Keratinocyte (primary cell): ENCODE data around the gene MRPL27. TPM values are rescaled to one million over a fixed set of nuclear protein-coding genes. Genes with fewer than 3 reads are reported as not detected.

ENCODE experiments used
- DNase-seq: peaks from one replicate; pipeline ENCODE4 v3.0.0-alpha.2; 2011; ENCODE audit warnings: low read depth, missing footprints, low spot score
- FAIRE-seq: peaks from 2 replicates; lab custom pipeline; 2011; peaks lifted over from hg19 to GRCh38; lab: Jason Lieb, UNC
- H2AFZ ChIP-seq: 2 replicates; pipeline ENCODE4 v1.6.0; 2012; ENCODE audit warnings: low read length, control low read depth, inconsistent platforms; ENCODE audit not compliant: control insufficient read depth
- H3K27ac ChIP-seq: 2 replicates; pipeline ENCODE4 v1.5.1; 2011; ENCODE audit warnings: low read length; ENCODE audit not compliant: control insufficient read depth, insufficient read depth
- H3K27me3 ChIP-seq: 3 replicates; pipeline ENCODE4 v1.6.0; 2011; ENCODE audit warnings: low read length; ENCODE audit not compliant: control insufficient read depth, insufficient read depth; ENCODE audit errors: extremely low read depth
- H3K36me3 ChIP-seq, 2 experiments: 2 replicates in 1 of 2; 3 replicates in 1 of 2; pipeline ENCODE4 v1.5.1; 2011; ENCODE audit warnings: low read length in 2 of 2, mild to moderate bottlenecking in 1 of 2; ENCODE audit not compliant: control insufficient read depth in 2 of 2, insufficient read depth in 2 of 2; ENCODE audit errors: extremely low read depth in 1 of 2
- H3K4me1 ChIP-seq: 3 replicates; pipeline ENCODE4 v1.5.1; 2011; ENCODE audit warnings: low read length; ENCODE audit not compliant: control insufficient read depth, insufficient read depth; ENCODE audit errors: extremely low read depth
- H3K4me2 ChIP-seq: 3 replicates; pipeline ENCODE4 v1.6.0; 2011; ENCODE audit warnings: low read depth, low read length; ENCODE audit not compliant: control insufficient read depth, insufficient read depth; ENCODE audit errors: extremely low read depth
- H3K4me3 ChIP-seq, 3 experiments: fragments of 200-600 bp in 1 of 3; sonication (generic) in 1 of 3; 2 replicates in 2 of 3; 3 replicates in 1 of 3; pipeline ENCODE4 v1.5.1; 2011 to 2016; ENCODE audit warnings: low read length in 3 of 3, mild to moderate bottlenecking in 3 of 3, control low read depth in 2 of 3, inconsistent platforms in 1 of 3, low read depth in 1 of 3, mixed read lengths in 1 of 3, mixed run types in 1 of 3, moderate library complexity in 1 of 3; ENCODE audit not compliant: control insufficient read depth in 2 of 3, insufficient read depth in 2 of 3; ENCODE audit errors: extremely low read depth in 1 of 3
- H3K79me2 ChIP-seq: 2 replicates; pipeline ENCODE4 v1.6.0; 2012; ENCODE audit warnings: low read length; ENCODE audit not compliant: control insufficient read depth, insufficient read depth
- H3K9ac ChIP-seq: 3 replicates; pipeline ENCODE4 v1.6.0; 2011; ENCODE audit warnings: low read length; ENCODE audit not compliant: control insufficient read depth, insufficient read depth; ENCODE audit errors: extremely low read depth
- H3K9me1 ChIP-seq: 3 replicates; pipeline ENCODE4 v1.6.0; 2011; ENCODE audit warnings: low read length; ENCODE audit not compliant: control insufficient read depth, insufficient read depth; ENCODE audit errors: extremely low read depth
- H3K9me3 ChIP-seq: 2 replicates; pipeline ENCODE4 v1.5.1; 2012; ENCODE audit warnings: low read depth, low read length; ENCODE audit not compliant: control insufficient read depth
- H4K20me1 ChIP-seq: 3 replicates; pipeline ENCODE4 v1.6.0; 2011; ENCODE audit warnings: low read length; ENCODE audit not compliant: control insufficient read depth, insufficient read depth; ENCODE audit errors: extremely low read depth
- EZH2 ChIP-seq: IDR thresholded peaks from one replicate; pipeline ENCODE4 v1.6.1; 2012; ENCODE audit warnings: inconsistent platforms, mild to moderate bottlenecking, low read length, moderate library complexity
- dilution Hi-C: fragments of 300-500 bp; cut with MboI; formaldehyde crosslinking; loops from one replicate; pipeline ENCODE4 v1.7.0; 2020; ENCODE audit warnings: low sequenced_read_pairs; ENCODE audit not compliant: extremely low pct_ligation_motif_present
- polyA plus RNA-seq, 5 experiments: library from polyadenylated mRNA; depleted of rRNA in 3 of 5; stranded (reverse) in 3 of 5; stranded (forward) in 1 of 5; unstranded in 1 of 5; fragments of >200 nt; gene quantifications; 1 replicate in 1 of 5; 2 replicates in 3 of 5; 3 replicates in 1 of 5; pipeline versions ENCODE4 v1.2.1 to v1.2.3, GENCODE V29; 2011 to 2012; ENCODE audit warnings: missing spikeins in 2 of 5, low read depth in 1 of 5, low replicate concordance in 1 of 5
- TF ChIP-seq, protein P1 (sequence below), 3 experiments: IDR thresholded peaks in 1 of 3; conservative IDR thresholded peaks in 1 of 3; optimal IDR thresholded peaks in 1 of 3; 2 replicates in 2 of 3; 3 replicates in 1 of 3; pipeline versions ENCODE3 to v1.5.1; 2011; ENCODE audit warnings: low read length in 3 of 3, mild to moderate bottlenecking in 3 of 3, moderate library complexity in 2 of 3, control low read depth in 1 of 3, inconsistent platforms in 1 of 3; ENCODE audit not compliant: insufficient read depth in 2 of 3; ENCODE audit errors: extremely low read depth in 1 of 3

MRPL27 gene
- polyA plus RNA-seq, 1 donor (not counting 4 experiments of a cell fraction or from before 2014, with no cell fraction given): 123 TPM

GRCh38 chr17:50394711-50395110 is 21.7 kb upstream of the MRPL27 start:
- no peaks in the 10 kb centered on the region for H3K9me1 ChIP-seq
- peak overlapping the region; percentile 95 for H3K4me2 ChIP-seq
- no peaks in the 10 kb centered on the region for H3K9me3 ChIP-seq
- H4K20me1 ChIP-seq: peaks cover 8% of the 10 kb centered on the region
- peaks cover 17% of the 10 kb centered on the region for H3K4me1 ChIP-seq
- no peak for DNase-seq
- no peak for FAIRE-seq
- H3K27me3 ChIP-seq: no peaks in the 10 kb centered on the region
- peak overlapping the region in 2 of 3 experiments; percentile 16 to 30 for H3K4me3 ChIP-seq
- H2AFZ ChIP-seq: no peak overlapping the region
- peaks cover 29 to 54% of the 10 kb centered on the region in 2 experiments for H3K36me3 ChIP-seq
- TF ChIP-seq, protein P1, sequence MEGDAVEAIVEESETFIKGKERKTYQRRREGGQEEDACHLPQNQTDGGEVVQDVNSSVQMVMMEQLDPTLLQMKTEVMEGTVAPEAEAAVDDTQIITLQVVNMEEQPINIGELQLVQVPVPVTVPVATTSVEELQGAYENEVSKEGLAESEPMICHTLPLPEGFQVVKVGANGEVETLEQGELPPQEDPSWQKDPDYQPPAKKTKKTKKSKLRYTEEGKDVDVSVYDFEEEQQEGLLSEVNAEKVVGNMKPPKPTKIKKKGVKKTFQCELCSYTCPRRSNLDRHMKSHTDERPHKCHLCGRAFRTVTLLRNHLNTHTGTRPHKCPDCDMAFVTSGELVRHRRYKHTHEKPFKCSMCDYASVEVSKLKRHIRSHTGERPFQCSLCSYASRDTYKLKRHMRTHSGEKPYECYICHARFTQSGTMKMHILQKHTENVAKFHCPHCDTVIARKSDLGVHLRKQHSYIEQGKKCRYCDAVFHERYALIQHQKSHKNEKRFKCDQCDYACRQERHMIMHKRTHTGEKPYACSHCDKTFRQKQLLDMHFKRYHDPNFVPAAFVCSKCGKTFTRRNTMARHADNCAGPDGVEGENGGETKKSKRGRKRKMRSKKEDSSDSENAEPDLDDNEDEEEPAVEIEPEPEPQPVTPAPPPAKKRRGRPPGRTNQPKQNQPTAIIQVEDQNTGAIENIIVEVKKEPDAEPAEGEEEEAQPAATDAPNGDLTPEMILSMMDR (optimal IDR thresholded peaks at IDR 0.05 in 1 of 3, IDR thresholded peaks at IDR 0.05 in 1 of 3, conservative IDR thresholded peaks at IDR 0.05 in 1 of 3; ENCODE audit: extremely low read depth in 1 of 3, insufficient read depth in 2 of 3, low read length in 3 of 3): peak in 1 of 3 experiments; percentile 8
- TF ChIP-seq EZH2: no peak
- dilution Hi-C loops: no loop called here
- H3K9ac ChIP-seq: peak overlapping the region; percentile 36
- peaks cover 69% of the 10 kb centered on the region for H3K79me2 ChIP-seq
- no peak overlapping the region for H3K27ac ChIP-seq

DNA sequence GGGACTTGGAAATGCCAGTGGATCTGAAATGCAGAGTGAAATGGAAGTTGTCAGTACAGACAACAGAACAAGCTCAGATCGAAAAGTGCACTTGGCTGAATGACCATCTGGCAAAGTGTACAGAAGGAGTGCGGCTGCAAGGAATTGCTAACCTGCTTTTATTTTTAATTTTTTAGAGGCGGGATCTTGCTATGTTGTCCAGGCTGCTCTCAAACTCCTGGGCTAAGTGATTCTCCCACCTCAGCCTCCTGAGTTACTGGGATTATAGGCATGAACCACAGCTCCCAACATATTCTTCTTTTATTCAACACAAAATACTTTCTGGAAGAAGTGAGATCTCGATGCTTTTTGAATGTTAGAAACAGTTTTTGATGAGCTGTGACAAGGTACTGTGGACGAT is 20.7 kb upstream of the MRPL27 start:
- Histone ChIP-seq H3K9me1 (no peaks in the 10 kb centered on the region), H3K36me3 (peaks cover 35 to 60% of the 10 kb centered on the region in 2 experiments), H3K4me2 (no peak overlapping the region), H3K9me3 (no peaks in the 10 kb centered on the region), H3K79me2 (peaks cover 77% of the 10 kb centered on the region), H3K4me3 (no peak overlapping the region), H3K4me1 (peaks cover 17% of the 10 kb centered on the region), H3K27ac (no peak overlapping the region), H2AFZ (no peak overlapping the region), H4K20me1 (peaks cover 9% of the 10 kb centered on the region), H3K9ac (no peak overlapping the region), H3K27me3 (no peaks in the 10 kb centered on the region)
- no peak for DNase-seq
- dilution Hi-C loops: no loop called here
- no peak for FAIRE-seq
- no peak for TF ChIP-seq EZH2
- TF ChIP-seq, protein P1 (optimal IDR thresholded peaks at IDR 0.05 in 1 of 3, IDR thresholded peaks at IDR 0.05 in 1 of 3, conservative IDR thresholded peaks at IDR 0.05 in 1 of 3; ENCODE audit: extremely low read depth in 1 of 3, insufficient read depth in 2 of 3, low read length in 3 of 3): no peak
